Mucosa of descending colon (tissue), 3 donors: Measurements from ENCODE around the gene AP3S1. TPM values are rescaled to one million over a fixed set of nuclear protein-coding genes. Genes with fewer than 3 reads are reported as not detected.

Experiments
- ATAC-seq: fragments of 200-7000 bp; cut with Tn5 transposase; one replicate; pipeline ENCODE4 v1.9.1; 2020; ENCODE audit warnings: mild to moderate bottlenecking, moderate library complexity
- DNase-seq, 3 donors: peaks; one replicate each; pipeline ENCODE4 v3.0.0-alpha.2; 2020
- H3K36me3 ChIP-seq: fragments of 200-600 bp; one replicate; pipeline ENCODE4 v1.8.0; 2021; ENCODE audit warnings: low read depth, mild to moderate bottlenecking
- H3K4me1 ChIP-seq: fragments of 200-600 bp; one replicate; pipeline ENCODE4 v1.8.0; 2021; ENCODE audit warnings: low read depth, mild to moderate bottlenecking
- H3K4me3 ChIP-seq: fragments of 200-600 bp; one replicate; pipeline ENCODE4 v1.8.0; 2021; ENCODE audit warnings: mild to moderate bottlenecking
- H3K9me3 ChIP-seq: fragments of 200-600 bp; one replicate; pipeline ENCODE4 v1.8.0; 2021; ENCODE audit warnings: mild to moderate bottlenecking
- intact Hi-C, 2 donors: fragments of 100-400 bp; cut with DNase I in 1 of 2; cut with micrococcal nuclease in 1 of 2; formaldehyde crosslinking; loops; one replicate each; pipeline versions ENCODE4 v1.11.0 to v1.11.1; 2022; cut with DNase I, micrococcal nuclease
- total RNA-seq, 3 donors: library from RNA; stranded (reverse); fragmentation: NEBNext Ultra II Directional in 2 of 3; extraction: Animal tissue kit (Norgen Biotek cat#: 25700) in 2 of 3; gene quantifications; one replicate each; pipeline versions ENCODE4 v1.2.1 to v1.2.4, GENCODE V29; 2021 to 2023
- TF ChIP-seq, protein P1 (sequence below): fragments of 200-600 bp; IDR thresholded peaks from one replicate; pipeline ENCODE4 v1.8.0; 2022; ENCODE audit warnings: antibody characterized with exemption, mild to moderate bottlenecking
- donor health status: DM: no; HTN: no; CAD: no; lungs with moderate emphysema.
- donor health status: DM: no; HTN: no; CAD: no.
- donor health status: DM: no; HTN: yes; CAD: no.

Gene AP3S1
- total RNA-seq, 3 donors from 2014 or later = 75.5 to 94.8 (median 76.2) TPM

DNA sequence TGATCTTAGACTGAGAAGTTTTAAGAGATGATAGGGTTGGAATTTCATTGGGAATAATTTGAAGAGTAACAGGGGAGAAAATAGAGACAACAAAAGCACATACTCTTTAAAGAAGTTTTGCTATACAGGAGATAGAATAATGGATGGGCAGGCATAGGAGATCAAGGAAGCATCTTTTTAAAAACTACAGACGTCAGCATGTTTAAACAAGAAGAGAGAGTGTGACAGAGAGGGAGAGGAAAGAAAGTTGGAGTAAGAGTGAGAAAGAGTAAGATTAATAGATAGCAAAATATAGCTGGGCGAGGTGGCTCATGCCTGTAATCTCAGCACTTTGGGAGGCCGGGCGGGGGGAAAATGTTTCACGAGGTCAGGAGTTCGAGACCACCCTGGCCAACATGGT is 115.2 kb downstream of the AP3S1 start:
- Histone ChIP-seq H3K4me1 (no peaks in the 10 kb centered on the region), H3K36me3 (no peaks in the 10 kb centered on the region), H3K9me3 (no peaks in the 10 kb centered on the region), H3K4me3 (no peak overlapping the region)
- no peak for ATAC-seq
- intact Hi-C loops = no loop called here
- no peak for DNase-seq
- TF ChIP-seq, protein P1, sequence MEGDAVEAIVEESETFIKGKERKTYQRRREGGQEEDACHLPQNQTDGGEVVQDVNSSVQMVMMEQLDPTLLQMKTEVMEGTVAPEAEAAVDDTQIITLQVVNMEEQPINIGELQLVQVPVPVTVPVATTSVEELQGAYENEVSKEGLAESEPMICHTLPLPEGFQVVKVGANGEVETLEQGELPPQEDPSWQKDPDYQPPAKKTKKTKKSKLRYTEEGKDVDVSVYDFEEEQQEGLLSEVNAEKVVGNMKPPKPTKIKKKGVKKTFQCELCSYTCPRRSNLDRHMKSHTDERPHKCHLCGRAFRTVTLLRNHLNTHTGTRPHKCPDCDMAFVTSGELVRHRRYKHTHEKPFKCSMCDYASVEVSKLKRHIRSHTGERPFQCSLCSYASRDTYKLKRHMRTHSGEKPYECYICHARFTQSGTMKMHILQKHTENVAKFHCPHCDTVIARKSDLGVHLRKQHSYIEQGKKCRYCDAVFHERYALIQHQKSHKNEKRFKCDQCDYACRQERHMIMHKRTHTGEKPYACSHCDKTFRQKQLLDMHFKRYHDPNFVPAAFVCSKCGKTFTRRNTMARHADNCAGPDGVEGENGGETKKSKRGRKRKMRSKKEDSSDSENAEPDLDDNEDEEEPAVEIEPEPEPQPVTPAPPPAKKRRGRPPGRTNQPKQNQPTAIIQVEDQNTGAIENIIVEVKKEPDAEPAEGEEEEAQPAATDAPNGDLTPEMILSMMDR = no peak

DNA sequence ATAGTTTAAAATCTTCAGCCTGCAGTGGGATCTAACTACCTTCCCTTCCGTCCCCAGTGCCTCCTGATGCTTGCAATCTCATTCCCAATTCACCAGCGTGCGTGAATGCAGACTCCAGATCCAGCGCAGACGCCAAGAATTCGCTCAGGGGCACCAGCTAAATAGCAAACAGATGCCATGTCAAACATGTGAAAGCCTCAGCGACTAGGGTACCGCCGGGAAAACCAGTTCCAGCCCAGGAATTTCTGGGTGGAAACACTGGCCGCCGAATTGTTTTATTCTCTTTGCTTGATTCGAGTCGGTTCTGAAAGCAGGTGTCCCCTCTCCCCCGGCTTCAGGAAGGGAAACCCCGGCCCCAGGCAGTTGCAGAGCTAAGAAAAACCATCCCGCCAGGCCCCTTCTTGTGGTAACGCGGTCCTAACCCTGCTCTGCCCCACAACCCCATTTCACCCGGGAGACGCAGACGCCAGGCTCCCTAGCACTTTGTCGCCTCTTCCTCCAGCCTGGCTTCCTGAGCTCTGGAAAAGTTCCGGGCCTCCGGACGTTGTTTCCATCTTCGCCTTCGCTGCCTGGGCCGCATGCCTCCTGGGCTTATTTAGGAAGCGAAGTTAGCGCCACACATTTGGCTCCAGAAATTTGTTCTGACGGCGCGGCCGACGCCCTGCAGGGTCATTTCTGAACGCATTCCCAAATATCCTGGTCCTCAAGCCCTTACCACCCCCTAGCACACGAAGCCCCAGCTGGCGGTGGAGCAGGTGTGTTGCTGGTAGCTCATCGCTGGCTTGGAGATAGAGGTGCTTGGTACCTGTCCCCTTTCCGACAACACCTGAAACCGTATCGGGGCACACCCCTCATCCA is 119.9 kb downstream of the AP3S1 start:
- H3K4me3 ChIP-seq = no peak overlapping the region

DNA sequence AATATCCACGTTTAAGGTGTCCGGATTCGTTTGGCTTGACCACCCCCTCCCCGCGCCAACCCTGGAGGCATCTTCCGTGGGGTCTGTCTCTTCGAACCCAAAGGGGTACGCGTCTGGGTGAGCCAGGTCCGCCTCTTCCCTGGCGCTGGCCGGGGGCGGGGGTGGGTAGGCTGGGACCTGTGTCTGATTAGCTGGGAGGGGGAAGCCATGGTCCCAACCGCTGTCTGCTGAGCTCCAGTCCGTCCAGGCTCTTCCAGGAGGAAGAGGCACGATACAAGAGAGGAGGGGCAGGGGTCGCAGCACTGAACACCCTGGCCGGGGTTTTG is 120.5 kb downstream of the AP3S1 start, which contains the start of gene LVRN:
LVRN (plus strand) TSS at position 237 of the 326 bp plus-strand sequence. CDS start 143 bp downstream, outside the sequence.
- Histone ChIP-seq H3K4me3 (no peak within 1 kb of the TSS), H3K36me3 (no peaks in the 10 kb centered on the region), H3K4me1 (no peaks in the 10 kb centered on the region), H3K9me3 (no peaks in the 10 kb centered on the region)
- ATAC-seq (no peak), DNase-seq (no peak)
- TF ChIP-seq, protein P1 = no peak
- intact Hi-C loops = no loop called here

More for the DNA sequence above, 119.9 kb downstream of the AP3S1 start:
- no peaks in the 10 kb centered on the region for H3K4me1 ChIP-seq
- H3K9me3 ChIP-seq = no peaks in the 10 kb centered on the region
- DNase-seq = no peak
- intact Hi-C loops = no loop called here
- ATAC-seq = no peak
- TF ChIP-seq, protein P1 = no peak
- no peaks in the 10 kb centered on the region for H3K36me3 ChIP-seq

DNA sequence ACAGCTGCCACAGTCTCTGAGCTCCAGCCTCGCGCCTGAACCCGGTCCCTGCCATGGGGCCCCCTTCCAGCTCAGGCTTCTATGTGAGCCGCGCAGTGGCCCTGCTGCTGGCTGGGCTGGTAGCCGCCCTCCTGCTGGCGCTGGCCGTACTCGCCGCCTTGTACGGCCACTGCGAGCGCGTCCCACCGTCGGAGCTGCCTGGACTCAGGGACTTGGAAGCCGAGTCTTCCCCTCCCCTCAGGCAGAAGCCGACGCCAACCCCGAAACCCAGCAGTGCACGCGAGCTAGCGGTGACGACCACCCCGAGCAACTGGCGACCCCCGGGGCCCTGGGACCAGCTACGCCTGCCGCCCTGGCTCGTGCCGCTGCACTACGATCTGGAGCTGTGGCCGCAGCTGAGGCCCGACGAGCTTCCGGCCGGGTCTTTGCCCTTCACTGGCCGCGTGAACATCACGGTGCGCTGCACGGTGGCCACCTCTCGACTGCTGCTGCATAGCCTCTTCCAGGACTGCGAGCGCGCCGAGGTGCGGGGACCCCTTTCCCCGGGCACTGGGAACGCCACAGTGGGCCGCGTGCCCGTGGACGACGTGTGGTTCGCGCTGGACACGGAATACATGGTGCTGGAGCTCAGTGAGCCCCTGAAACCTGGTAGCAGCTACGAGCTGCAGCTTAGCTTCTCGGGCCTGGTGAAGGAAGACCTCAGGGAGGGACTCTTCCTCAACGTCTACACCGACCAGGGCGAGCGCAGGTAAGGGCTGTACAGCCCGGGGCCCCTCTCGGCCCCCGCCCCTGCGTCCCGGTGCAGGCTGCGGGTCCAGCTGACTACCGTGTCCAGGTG is 121.0 kb downstream of the AP3S1 start:
- Histone ChIP-seq H3K4me3 (no peak overlapping the region), H3K36me3 (no peaks in the 10 kb centered on the region), H3K4me1 (no peaks in the 10 kb centered on the region), H3K9me3 (no peaks in the 10 kb centered on the region)
- DNase-seq (peak in 2 of 3 donors; percentile 1 to 50), ATAC-seq (peak; percentile 52)
- TF ChIP-seq, protein P1 = no peak
- intact Hi-C loops = no loop called here

DNA sequence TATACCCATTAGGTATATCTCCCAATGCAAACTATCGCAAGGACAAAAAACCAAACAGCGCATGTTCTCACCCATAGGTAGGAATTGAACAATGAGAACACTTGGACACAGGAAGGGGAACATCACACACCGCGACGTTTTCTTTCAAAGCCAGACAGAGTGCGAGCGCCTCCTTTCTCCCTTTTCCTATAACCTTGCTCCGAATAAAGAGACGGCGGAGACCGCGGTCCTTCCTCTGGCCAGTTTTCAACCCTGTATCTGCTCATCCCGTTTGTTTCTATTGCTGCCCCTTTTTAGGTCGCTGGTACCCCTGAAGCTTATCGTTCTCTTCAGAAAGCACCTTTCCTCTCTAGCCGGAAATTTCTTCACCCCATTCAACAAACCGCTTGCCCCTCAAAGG is 121.8 kb downstream of the AP3S1 start:
- ATAC-seq (no peak), DNase-seq (peak in 1 of 3 donors; percentile 3)
- intact Hi-C loops = no loop called here
- no peak overlapping the region for H3K4me3 ChIP-seq
- no peaks in the 10 kb centered on the region for H3K4me1 ChIP-seq
- no peaks in the 10 kb centered on the region for H3K36me3 ChIP-seq
- no peaks in the 10 kb centered on the region for H3K9me3 ChIP-seq
- TF ChIP-seq, protein P1 = no peak

Other genes starting within 250 kb of the AP3S1 start
- gene TICAM2, start 239.5 kb upstream of the AP3S1 start, total RNA-seq = 1 to 10 TPM; 1.9 to 4.3 (median 3.5) TPM
- gene TMED7, start 215.9 kb upstream of the AP3S1 start, total RNA-seq = 100 to 1,000 TPM in 2 of 3 donors, 10 to 100 TPM in 1; 89.0 to 113 (median 104) TPM
- 1 to 10 TPM in 2 of 3 donors, not detected in 1; 2.0 to 3.0 TPM for gene CDO1, start 25.3 kb upstream of the AP3S1 start, total RNA-seq
- gene ATG12, start 370 bp upstream of the AP3S1 start, total RNA-seq = 10 to 100 TPM; 31.9 to 39.2 (median 37.5) TPM
- gene LVRN, start 120.5 kb downstream of the AP3S1 start, total RNA-seq = 1 to 10 TPM; 1.0 to 1.8 (median 1.6) TPM
- not detected for gene ARL14EPL, start 190.5 kb downstream of the AP3S1 start, total RNA-seq
- gene COMMD10, start 243.1 kb downstream of the AP3S1 start, total RNA-seq = 10 to 100 TPM; 20.6 to 31.1 (median 29.0) TPM